NCI-H748 (cell line): ENCODE data around the gene ZBTB7A.

Source experiments
- DNase-seq: peaks from one replicate; lab custom pipeline; 2025; ENCODE audit not compliant: unreplicated experiment; lab: John Stamatoyannopoulos, UW

The ZBTB7A gene

GRCh38 chr19:4068047-4068966 is 1.6 kb upstream of the ZBTB7A start:
- DNase-seq = no peak

DNA sequence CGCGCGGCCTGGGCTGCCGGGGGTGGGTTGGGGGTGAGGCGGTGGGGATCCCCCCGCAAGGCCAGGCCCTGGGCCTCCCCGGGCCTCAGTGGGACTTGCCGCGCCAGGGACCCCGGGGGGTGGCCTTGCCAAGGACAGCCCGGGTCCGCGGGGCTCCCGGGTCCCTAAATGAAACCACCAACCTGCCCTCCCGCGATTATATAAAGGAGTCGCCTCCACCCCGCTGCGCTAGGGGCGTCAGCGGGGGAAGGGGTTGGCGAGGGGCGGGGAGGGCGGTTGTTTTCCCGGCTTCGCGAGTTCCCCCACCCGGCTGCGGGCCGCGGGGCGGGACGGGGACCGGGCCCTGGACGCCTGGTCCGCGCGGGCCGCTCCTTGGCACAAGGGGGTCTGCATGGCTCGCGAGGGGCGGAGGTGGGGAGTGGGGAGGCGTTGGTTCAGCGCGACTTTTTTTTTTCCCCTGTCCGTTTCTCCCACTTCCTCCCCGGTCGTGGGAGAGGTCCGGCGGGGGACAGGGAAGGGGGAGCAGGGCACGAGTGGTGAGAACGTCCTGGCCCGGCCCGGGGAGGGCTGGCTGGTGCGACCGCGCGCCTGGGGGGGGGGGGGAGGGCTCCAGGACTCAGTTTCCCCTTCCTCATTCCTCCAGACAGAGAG is 822 bp upstream of the ZBTB7A start:
- DNase-seq = peak; percentile 51

GRCh38 chr19:4066176-4066606 is 508 bp downstream of the ZBTB7A start:
- DNase-seq = no peak

- DNase-seq = peak; percentile 95
Observed at GRCh38 chr19:4065430-4066175, 1.1 kb downstream of the ZBTB7A start.

- peak; percentile 18 for DNase-seq
Observed at GRCh38 chr19:4064496-4065260, 2.0 kb downstream of the ZBTB7A start.

DNA sequence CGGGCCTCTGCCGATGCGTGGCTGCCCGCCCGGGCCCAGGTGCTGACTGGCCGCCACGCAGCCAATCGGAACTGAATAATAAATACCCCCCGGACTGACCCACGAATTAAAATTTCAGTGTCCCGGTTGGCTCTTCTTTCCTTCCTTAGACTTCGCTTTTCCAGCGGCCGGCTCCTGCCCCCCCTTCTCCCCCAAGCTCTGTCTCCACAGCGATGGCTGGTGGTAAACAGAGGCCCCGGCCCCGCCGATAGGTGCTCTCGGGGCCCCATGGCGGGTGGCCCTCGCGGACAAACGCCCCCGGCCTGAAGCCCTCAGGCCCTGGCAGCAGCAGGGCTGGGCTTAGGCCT is 2.6 kb downstream of the ZBTB7A start:
- no peak for DNase-seq

DNA sequence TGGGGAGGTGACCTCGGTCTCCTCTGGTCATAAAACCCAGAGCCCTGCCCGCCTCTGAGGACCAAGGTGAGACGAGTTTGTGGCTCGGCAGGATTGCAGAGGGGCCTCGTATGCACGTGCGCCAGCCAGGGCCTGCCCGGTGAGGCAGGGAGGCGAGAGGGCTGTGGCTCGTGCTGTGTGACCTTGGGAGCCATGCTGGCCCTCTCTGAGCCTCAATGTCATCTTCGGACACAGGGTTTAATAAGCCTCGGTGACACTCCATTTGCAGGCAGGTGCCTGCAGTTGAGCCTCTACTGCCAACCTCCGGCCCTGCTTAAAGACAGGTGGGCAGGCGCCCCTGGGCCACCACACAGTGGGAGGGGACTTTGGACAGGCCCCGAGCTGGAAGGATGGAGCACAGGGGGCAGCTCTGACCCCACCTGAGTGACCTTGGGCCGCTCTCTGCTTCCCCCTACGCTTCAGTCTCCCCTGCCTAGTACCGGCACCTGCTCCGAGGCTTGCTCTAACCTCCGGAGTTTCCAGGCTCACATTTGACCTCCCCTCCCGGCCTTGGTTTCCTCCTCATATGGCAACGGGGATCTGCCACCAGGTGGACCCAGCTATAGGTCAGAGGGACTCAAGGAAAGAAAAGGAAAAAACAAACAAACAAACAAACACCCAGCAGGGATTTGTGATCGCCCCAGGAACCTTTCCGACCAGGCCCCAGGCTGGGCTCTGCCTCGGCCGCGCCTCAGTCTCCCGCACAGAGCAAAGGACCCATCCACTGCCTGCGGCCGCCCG is 3.1 kb downstream of the ZBTB7A start:
- DNase-seq = no peak

GRCh38 chr19:4062419-4063368 is 4.0 kb downstream of the ZBTB7A start:
- no peak for DNase-seq

DNA sequence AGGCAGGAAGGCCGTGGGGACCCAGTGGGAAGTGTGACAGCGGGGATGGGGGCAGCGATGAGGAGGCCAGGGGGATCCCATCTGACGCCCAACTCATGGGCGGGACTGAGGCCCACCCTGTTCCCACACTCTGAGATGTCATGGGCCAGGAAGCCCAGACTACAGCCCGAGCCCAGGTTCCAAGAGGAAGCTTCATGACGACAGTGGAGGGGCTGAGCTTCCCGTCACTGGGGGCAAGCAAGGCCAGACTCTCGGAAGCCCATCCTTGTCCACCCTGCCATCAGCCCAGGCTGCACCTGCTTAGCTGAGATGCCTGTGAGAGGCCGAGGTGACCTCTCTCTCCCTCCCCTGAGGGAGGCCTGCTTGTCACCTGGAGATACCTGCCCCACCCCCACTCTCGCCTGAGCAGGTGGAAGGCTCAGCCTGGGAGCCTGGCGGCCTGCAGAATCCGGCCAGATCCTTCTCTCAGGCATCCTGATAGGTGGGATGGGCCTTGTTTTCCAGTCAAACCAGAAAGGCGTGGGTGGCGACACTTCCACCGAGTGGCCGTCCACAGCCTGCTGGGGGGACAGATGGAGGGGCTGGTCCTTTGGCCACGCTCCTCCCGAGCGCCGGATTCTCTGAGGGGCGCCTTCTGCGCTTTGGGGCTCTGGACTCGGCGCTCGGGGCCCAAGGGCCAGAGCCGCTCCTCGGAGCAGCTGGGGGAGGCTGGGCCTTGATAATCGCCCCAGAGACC is 4.8 kb downstream of the ZBTB7A start:
- peak; percentile 49 for DNase-seq

- DNase-seq = no peak
Observed at GRCh38 chr19:4061178-4061682, 5.5 kb downstream of the ZBTB7A start.

DNA sequence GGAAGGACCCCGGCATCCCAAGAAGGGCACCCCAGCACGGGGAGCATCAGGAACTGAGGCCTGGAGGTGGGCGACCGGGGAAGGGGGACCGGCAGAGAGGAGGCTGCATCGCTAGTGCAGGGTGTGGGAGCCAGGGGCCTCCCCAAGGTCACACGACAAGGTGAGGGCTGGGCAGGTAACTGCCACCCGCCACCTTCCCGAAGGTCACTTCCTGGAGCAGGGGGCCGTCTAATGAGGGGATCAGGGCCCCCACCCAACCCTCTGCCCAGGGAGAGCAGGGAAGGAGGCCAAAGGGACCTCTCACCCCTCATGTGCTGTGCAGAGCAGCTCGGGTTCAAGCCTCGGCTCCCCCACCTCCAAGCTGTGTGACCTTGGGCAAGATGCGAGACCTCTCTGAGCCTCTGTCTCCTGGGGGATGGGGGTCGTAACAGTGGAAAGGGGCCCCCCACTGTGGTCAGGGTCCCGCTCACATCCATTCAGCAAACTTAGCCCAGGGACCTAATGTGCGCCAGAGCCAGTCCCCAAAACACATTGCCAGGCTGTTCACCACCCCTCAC is 6.0 kb downstream of the ZBTB7A start:
- no peak for DNase-seq

- DNase-seq = no peak
Observed at GRCh38 chr19:4059891-4060620, 6.6 kb downstream of the ZBTB7A start.

DNA sequence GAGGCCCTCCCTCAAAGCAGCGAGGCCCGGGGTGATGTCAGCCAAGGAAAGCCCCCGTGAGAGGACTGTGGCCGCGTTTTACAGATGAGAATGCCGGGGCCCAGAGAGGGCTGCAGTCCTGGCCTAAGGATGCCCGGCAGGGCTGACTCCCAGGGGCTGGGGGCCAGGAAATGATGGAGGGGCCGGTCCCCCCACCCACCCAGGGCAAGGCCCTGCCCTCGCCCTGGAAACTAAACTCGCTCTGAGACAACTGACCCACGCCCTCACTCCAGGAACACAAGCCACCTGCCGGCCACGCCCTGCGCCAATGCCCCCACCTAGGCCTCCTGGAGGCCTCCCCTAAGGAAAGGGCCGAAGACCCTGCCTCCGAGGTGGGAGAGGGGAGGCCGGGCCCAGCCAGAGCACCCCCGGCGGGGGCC is 7.2 kb downstream of the ZBTB7A start:
- DNase-seq = no peak

DNA sequence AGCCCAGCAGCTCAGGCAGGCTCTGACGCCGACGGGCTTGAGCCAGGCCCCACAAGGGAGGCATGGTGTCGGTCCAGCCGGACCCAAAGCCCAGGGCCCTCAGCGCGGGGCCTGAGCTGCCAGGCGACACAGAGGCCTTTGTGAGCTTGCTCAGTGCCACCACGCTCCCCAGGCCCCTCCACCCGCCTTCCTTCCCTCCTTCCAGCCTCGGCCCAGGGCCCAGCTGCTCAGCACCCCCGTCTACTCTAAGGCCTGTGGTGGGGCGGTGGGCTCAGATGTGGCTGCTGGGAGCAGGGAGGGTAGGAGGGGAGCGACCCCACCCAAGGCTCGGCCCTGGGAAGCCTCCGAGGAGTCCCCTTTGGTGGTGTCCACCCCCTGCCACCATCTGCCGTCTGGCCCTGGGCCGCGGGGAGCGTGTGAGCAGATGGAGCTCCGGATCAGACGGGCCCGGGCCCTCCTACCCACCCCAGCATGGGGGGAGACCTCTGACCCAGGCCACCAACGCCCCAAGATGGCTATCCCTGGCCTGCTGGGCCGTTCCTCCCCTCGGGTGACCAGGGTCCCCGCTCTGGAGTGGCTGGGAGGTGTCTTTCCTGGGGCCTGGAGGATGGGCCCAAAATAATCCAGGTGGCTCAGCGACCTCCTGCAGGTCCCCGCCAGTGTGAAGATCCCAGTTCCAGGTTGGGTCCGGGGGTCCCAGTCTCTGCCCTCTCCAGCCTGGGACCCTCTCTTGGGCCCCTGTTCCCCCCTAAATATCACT is 7.8 kb downstream of the ZBTB7A start:
- no peak for DNase-seq

DNA sequence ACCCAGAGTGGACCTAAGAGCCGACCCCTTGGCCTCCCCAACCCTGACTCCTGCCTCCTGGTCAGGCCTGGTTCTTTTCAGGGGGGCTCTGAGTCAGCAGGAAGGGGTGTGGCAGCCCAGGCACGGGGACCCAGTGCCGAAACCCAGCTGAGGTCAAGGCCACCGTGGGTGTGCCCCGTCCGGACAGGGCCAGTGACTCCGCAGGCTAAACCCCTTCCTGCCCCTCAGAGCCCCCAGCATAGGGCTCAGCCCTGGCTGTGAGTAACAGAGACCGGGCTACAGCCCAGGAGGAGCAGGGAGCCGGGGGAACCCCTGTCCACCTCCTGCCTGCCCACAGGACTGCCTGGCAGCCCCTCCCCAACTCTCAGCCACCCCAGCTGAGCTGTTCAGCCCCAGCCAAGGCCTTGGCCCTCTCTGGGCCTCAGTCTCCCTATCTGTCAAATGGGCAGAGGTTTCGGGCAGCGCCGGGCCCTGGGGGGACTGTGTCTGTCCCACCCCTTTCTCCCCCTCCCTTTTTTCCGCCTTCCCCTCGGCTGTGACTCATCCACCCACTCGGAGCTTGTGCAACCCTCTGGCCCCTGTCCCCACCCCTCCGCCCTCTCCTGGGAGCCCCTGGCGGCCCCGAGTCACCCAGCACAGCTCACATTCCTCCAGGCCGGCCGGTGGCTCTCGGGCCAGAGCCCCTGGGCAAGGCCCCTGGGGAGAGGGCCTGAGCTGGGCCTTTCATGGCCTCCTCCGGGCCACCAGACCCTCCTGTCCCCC is 8.6 kb downstream of the ZBTB7A start:
- DNase-seq = no peak

DNA sequence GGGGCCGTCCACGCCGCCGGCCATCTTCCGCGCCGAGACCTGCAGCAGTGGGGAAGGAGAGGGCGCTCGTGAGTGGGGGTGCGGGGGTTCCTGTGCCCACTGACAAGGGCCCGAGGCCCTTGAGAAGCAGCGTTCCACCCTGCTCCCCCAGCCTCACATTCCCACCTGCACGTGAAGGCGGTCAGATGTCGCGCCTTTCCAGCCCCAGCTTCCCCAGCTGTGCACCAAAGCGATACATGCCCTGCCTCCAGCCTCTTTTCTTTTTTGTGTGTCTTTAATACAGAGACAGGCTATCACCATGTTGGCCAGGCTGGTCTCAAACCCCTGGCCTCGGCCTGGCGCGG is 11.5 kb downstream of the ZBTB7A start:
- DNase-seq = no peak
